ENCODE measurements around the gene SNED1.

SNED1 gene

GRCh38 chr2:241130316-241130715, 131.9 kb downstream of the SNED1 start:
- Histone ChIP-seq H4K20me1 (ENCODE audit: insufficient read depth, low read length, poor library complexity, severe bottlenecking) (no peaks in the 10 kb centered on the region), H3K4me3 (ENCODE audit: low read length, poor library complexity, severe bottlenecking) (no peak overlapping the region), H3K9me2 (replicated peaks; ENCODE audit: low read depth, low read length) (no peaks in the 10 kb centered on the region), H3F3A (ENCODE audit: low read depth) (no peaks in the 10 kb centered on the region), H3K9me3 (ENCODE audit: insufficient read depth, low read depth, low read length) (no peaks in the 10 kb centered on the region), H2AFZ (ENCODE audit: low read length) (no peak overlapping the region), H3K79me2 (ENCODE audit: insufficient read depth, low read length) (no peaks in the 10 kb centered on the region), H3K9ac (ENCODE audit: low read depth, low read length, poor library complexity, severe bottlenecking) (no peak overlapping the region), H3K36me3 (ENCODE audit: insufficient read depth, low read length) (peaks cover 11% of the 10 kb centered on the region; the same call in 1 of the 2 replicates), H3K4me1 (ENCODE audit: insufficient read depth, low read length, poor library complexity, severe bottlenecking) (no peaks in the 10 kb centered on the region), H3K27me3 (ENCODE audit: insufficient read depth, low read length, poor library complexity, severe bottlenecking) (no peaks in the 10 kb centered on the region), H3K4me2 (ENCODE audit: low read depth, low read length, poor library complexity, severe bottlenecking) (no peak overlapping the region)
- TF ChIP-seq EZH2phosphoT487 (IDR thresholded peaks at IDR 0.05; ENCODE audit: borderline replicate concordance) (no peak), CTCF (conservative IDR thresholded peaks at IDR 0.05; ENCODE audit: low read length) (no peak)

- Histone ChIP-seq H3K9ac (ENCODE audit: low read depth, low read length, poor library complexity, severe bottlenecking) (no peak overlapping the region), H3K9me2 (replicated peaks; ENCODE audit: low read depth, low read length) (no peaks in the 10 kb centered on the region), H3K79me2 (ENCODE audit: insufficient read depth, low read length) (no peaks in the 10 kb centered on the region), H3K36me3 (ENCODE audit: insufficient read depth, low read length) (peaks cover 14% of the 10 kb centered on the region; the same call in 1 of the 2 replicates), H3K9me3 (ENCODE audit: insufficient read depth, low read depth, low read length) (no peaks in the 10 kb centered on the region), H3K4me3 (ENCODE audit: low read length, poor library complexity, severe bottlenecking) (no peak overlapping the region), H3K27me3 (ENCODE audit: insufficient read depth, low read length, poor library complexity, severe bottlenecking) (no peaks in the 10 kb centered on the region), H3F3A (ENCODE audit: low read depth) (no peaks in the 10 kb centered on the region), H3K4me2 (ENCODE audit: low read depth, low read length, poor library complexity, severe bottlenecking) (no peak overlapping the region), H2AFZ (ENCODE audit: low read length) (no peak overlapping the region), H4K20me1 (ENCODE audit: insufficient read depth, low read length, poor library complexity, severe bottlenecking) (no peaks in the 10 kb centered on the region), H3K4me1 (ENCODE audit: insufficient read depth, low read length, poor library complexity, severe bottlenecking) (no peaks in the 10 kb centered on the region)
- TF ChIP-seq EZH2phosphoT487 (IDR thresholded peaks at IDR 0.05; ENCODE audit: borderline replicate concordance) (no peak), CTCF (conservative IDR thresholded peaks at IDR 0.05; ENCODE audit: low read length) (no peak)
Observed at GRCh38 chr2:241131531-241131930, 133.1 kb downstream of the SNED1 start.

GRCh38 chr2:241132538-241133435, 134.4 kb downstream of the SNED1 start:
- H3K79me2 ChIP-seq (ENCODE audit: insufficient read depth, low read length): no peaks in the 10 kb centered on the region
- H3K27me3 ChIP-seq (ENCODE audit: insufficient read depth, low read length, poor library complexity, severe bottlenecking): no peaks in the 10 kb centered on the region
- no peaks in the 10 kb centered on the region for H3K9me3 ChIP-seq (ENCODE audit: insufficient read depth, low read depth, low read length)
- no peak overlapping the region for H3K4me2 ChIP-seq (ENCODE audit: low read depth, low read length, poor library complexity, severe bottlenecking)
- H3K9ac ChIP-seq (ENCODE audit: low read depth, low read length, poor library complexity, severe bottlenecking): no peak overlapping the region
- no peaks in the 10 kb centered on the region for H4K20me1 ChIP-seq (ENCODE audit: insufficient read depth, low read length, poor library complexity, severe bottlenecking)
- H3K4me1 ChIP-seq (ENCODE audit: insufficient read depth, low read length, poor library complexity, severe bottlenecking): no peaks in the 10 kb centered on the region
- no peak overlapping the region for H3K4me3 ChIP-seq (ENCODE audit: low read length, poor library complexity, severe bottlenecking)
- TF ChIP-seq CTCF (conservative IDR thresholded peaks at IDR 0.05; ENCODE audit: low read length): no peak
- TF ChIP-seq EZH2phosphoT487 (IDR thresholded peaks at IDR 0.05; ENCODE audit: borderline replicate concordance): no peak
- H3K36me3 ChIP-seq (ENCODE audit: insufficient read depth, low read length): peaks cover 18% of the 10 kb centered on the region; the same call in 1 of the 2 replicates
- no peaks in the 10 kb centered on the region for H3K9me2 ChIP-seq (replicated peaks; ENCODE audit: low read depth, low read length)
- no peaks in the 10 kb centered on the region for H3F3A ChIP-seq (ENCODE audit: low read depth)
- no peak overlapping the region for H2AFZ ChIP-seq (ENCODE audit: low read length)

Data from Loucy (cell line).